GM19043 (cell line): Measurements from ENCODE around the gene KRT81.
"Not testable (repeated sequence)": the region's sequence is repeated elsewhere in the genome, so short reads cannot be mapped to it uniquely, and the experiment has no call there.

ENCODE experiments used
- ATAC-seq: cut with Tn5 transposase; IDR thresholded peaks from one replicate; pipeline ENCODE4 v1.9.1; 2021; ENCODE audit warnings: low read depth; ENCODE audit not compliant: unreplicated experiment

The KRT81 gene

DNA sequence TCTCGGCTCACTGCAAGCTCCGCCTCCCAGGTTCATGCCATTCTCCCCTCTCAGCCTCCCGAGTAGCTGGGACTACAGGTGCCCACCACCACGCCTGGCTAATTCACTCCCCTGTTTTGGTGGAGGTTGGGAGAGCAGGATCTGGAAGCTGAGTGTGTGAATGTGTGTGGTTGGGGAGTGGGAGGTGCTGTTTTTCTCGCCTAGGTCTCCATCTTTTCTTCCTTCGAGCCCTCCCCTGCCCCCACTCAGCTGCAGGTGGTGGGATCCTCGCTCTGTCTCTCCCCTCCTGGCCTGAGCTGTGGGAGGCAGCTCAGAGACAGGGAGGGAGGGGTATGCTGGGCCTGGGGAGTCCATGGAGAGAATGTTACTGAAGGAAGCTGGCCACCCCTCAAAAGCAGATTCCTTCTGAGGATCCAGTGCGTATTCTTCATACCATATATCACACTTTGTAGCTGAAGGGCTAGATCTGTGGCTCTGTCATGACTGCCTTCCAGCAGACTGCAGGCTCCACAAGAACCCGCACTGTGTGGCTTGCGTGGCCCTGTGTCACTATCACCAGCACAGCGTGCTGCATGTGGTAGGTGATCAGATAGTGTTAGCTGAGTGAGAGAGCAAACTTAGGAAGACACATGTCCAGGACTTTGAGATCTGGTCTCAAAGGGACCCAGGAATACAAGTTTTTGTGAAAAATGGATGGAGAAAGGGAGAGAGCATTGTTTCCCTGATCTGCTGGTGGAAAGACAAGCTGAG, 27.1 kb upstream of the KRT81 start:
- ATAC-seq = no peak

DNA sequence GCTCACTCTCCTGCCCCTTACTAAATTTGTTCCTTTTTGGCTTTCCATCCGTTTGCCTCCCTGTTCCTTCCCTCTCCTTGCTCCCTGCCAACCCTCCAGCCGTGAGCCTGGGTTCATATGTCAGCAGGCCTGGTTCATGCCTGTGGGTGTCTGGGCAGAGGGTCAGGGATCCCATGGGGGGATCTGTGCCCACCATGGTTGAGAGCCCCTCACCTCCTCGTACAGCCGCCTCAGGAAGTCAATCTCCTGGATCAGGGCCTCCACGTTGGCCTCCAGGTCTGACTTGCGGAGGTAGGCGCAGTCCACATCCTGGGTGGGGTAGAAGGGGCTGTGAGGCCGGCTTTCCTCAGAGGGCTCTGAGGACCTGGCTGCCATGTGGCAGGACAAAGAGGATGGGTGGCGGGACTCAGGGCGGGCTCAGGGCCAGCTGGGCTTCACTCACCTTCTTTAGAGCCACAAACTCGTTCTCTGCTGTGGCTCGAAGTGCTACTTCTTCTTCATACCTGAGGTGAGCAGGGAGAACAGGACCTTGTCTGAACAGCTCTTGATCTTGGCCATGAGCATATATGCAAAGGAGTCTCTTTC, 26.2 kb upstream of the KRT81 start:
- no peak for ATAC-seq

- ATAC-seq = no peak
Measured at GRCh38 chr12:52316701-52317100, 25.4 kb upstream of the KRT81 start.

- no peak for ATAC-seq
Measured at GRCh38 chr12:52316290-52316689, 25.0 kb upstream of the KRT81 start.

- ATAC-seq = not testable (repeated sequence)
Measured at GRCh38 chr12:52315721-52316120, 24.4 kb upstream of the KRT81 start.

GRCh38 chr12:52314511-52314910, 23.2 kb upstream of the KRT81 start:
- ATAC-seq = no peak

- ATAC-seq = no peak
Measured at GRCh38 chr12:52313926-52314325, 22.6 kb upstream of the KRT81 start.

DNA sequence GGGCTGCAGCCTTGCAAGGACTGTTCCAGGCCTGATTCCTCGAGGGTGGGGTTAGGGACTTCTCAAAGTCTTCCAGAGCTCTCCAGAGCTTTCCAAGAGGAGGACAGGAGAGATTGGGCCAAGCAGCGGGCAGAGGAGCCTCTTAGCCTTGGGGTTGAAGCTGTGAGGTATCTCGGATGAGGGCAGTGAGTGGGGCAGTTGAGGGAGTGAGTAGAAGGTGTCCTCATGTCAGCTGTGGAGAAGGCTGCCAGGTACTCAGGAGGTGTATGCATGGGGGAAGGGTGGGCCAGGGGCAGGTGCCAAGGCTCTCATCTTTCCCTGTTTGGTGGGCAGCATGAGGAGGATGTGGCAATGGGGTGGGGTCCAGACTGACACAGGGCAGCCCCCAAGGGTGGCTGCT, 22.1 kb upstream of the KRT81 start:
- ATAC-seq = no peak

DNA sequence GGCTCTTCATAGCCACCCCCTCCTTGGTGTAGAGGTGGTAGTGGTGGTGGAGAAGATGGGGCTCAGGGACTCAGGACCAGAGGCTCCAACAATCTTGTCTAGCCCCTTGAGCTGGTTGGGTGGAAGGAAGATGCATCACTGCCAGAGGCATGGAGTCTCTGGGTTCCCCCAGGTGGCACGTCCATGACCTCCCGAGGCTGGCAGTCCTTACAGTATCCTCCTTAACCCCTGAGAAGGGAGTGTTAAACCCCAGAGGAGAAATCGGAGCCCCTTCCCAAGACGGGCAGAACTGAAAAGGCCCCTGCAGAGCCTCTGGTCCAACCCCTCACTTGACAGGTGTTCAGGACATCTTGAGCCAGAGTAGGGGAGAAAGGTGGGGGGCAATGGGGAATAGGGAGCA, 20.8 kb upstream of the KRT81 start:
- no peak for ATAC-seq

- no peak for ATAC-seq
Measured at GRCh38 chr12:52311285-52311648, 19.9 kb upstream of the KRT81 start.

DNA sequence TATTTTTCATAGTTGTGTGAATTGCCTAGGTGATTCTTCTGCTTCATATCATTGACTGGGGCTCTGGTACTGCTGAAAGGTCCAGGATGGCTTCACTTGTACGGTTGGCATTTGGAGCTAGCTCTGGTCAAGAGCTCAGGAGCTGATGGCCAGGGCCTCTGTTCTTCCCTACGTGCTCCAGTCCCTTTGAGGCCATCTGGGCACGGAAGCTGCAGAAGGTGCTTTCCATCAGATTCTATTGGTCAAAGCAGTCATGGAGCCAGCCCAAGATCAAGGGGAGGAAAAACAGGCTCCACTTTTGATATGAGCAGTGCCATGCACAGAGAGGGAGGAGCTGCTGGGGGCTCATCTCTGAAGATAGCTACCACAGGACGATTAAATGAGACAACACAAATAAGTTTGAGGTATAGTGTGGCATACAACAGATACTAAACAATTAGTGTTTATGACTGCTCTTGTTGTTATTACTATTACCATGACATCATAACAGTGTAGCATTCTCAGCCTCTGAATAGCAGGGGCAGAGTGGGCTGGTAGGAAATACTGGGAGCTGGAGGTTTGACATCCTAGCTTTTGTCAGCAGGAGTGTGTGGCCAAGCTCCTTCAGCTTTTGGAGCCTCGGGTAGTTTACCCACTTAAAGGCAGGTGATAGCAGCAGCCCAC, 19.4 kb upstream of the KRT81 start:
- no peak for ATAC-seq

DNA sequence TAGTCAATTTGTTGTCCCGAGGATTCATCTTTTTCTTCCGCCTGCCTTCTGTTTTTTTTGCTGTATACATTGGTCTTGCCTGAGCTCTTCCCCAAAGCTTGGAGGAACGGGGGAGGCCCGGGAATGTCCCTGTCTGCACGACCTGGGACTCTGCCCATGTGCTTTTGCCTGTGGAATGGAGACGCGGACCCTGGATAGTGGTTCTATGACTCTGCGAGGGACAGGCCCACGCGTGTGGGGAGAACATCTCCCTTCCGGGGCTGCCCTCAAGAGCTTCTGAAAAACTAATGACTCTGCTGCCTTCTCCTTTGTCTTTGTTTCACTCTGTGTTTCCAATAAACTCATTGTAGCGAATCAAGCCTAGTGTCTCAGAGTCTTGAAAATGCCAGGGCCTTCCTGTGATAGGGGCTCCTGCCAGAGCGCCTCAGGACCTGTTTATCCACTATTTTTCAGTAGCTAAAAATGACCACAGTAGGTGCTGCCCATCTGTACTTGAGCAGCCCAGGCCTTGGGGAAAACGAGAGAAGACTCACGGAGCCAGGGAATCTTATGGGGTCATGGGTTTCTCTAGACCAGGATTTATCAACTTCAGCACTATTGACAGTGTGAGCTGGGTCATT, 17.6 kb upstream of the KRT81 start:
- ATAC-seq = no peak

- ATAC-seq = no peak
Measured at GRCh38 chr12:52307836-52308805, 16.8 kb upstream of the KRT81 start.

GRCh38 chr12:52306731-52307130, 15.4 kb upstream of the KRT81 start:
- no peak for ATAC-seq

DNA sequence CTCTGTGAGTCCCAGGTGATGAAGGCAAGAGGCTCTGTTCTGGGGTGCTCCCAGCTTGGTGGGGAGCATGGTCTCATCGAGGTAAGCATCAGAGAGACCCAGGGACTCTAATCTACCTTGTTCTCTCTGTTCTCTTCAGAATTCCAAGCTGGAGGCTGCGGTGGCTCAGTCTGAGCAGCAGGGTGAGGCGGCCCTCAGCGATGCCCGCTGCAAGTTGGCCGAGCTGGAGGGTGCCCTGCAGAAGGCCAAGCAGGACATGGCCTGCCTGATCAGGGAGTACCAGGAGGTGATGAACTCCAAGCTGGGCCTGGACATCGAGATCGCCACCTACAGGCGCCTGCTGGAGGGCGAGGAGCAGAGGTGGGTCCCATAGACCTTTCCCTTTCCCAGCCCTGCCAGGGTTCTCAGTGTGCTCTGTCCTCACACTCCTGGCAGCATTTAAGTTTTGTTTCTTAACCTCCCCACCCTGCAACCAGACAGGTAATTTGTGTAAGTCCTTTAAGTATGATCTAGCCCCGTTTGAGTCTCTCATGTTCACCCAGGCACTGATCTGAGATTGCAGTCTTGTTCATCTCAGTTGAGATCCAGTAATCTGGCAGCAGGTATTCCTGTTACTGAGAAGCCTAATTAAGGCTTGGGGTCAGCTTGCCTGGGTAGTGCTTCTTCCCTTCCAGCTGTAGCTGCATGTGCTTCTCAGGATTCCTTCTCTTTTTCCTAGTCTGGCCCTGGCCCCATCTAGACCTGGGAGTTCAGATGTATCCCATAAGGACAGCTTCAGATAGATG, 14.8 kb upstream of the KRT81 start:
- no peak for ATAC-seq

DNA sequence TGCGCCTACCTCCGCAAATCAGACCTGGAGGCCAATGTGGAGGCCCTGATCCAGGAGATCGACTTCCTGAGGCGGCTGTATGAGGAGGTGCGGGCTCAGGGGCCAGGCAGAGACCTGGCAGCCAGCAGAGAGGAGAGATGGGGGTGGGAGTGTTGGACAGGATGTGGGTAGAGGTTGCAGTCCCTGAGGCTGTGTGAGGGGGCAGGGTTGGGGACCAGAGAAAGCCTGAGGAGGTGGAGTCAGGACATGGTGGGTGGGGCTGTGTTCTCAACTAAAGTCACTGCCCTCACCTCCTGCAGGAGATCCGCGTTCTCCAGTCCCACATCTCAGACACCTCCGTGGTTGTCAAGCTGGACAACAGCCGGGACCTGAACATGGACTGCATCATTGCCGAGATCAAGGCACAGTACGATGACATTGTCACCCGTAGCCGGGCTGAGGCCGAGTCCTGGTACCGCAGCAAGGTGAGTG, 13.6 kb upstream of the KRT81 start:
- peak; percentile 91 for ATAC-seq

DNA sequence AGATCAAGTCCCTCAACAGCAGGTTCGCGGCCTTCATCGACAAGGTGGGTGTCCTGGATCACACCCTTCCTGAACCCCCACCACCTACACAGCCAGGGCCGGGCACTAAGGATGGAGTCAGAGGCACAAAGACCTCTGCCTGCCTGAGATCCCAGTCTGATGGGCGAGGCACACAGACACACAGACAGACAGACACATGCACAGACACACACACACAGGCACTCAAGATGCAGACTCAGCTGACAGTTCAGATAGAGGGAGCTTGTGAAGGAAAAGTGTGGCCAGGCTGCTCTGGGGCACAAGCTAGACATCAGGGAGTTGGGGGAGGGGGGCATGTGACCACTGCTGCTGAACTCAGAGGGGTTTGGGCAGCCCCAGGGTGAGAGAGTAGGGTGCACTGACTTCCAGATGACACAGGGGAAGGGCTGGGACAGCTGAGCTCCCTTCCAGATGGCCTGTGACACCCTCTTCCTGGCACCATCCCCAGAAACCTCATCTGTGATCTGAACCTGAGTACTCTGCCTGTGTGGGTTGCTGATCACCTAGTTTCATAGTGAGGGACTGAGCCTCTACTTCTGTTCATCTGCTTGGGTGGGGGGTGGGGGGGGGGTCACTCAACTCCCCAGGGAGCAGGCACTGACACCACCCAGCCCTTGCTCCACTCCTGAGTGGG, 11.0 kb upstream of the KRT81 start:
- ATAC-seq = not testable (repeated sequence)

DNA sequence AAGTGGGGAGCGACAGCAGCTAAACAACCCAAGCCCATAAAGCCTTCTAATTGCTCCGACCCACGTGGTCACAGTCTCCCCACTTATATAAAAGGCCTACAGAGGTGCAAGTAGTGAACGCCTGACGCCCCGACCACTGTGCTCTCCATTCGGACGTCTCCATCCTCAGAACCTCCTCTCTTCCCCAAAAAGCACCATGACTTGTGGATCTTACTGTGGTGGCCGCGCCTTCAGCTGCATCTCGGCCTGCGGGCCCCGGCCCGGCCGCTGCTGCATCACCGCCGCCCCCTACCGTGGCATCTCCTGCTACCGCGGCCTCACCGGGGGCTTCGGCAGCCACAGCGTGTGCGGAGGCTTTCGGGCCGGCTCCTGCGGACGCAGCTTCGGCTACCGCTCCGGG, 10.4 kb upstream of the KRT81 start:
- not testable (repeated sequence) for ATAC-seq
